SU-DHL-6 (cell line): ENCODE measurements around the gene LILRA5.
"Not testable (repeated sequence)": the region's sequence is repeated elsewhere in the genome, so short reads cannot be mapped to it uniquely, and the experiment has no call there.

Experiments
- H2AFZ ChIP-seq: fragments of 200-600 bp; sonication (generic); 2 replicates; pipeline ENCODE4 v1.6.1; 2014; ENCODE audit warnings: low read depth, mild to moderate bottlenecking, moderate library complexity, mixed read lengths, antibody characterized with exemption, low read length; ENCODE audit not compliant: severe bottlenecking
- H3F3A ChIP-seq: fragments of 200-600 bp; shearing (Covaris generic); 2 replicates; pipeline ENCODE4 v1.6.0; 2016; ENCODE audit warnings: antibody characterized with exemption, mild to moderate bottlenecking; ENCODE audit not compliant: insufficient read depth
- H3K27ac ChIP-seq: fragments of 200-600 bp; sonication (generic); 2 replicates; pipeline ENCODE4 v1.5.1; 2016; ENCODE audit warnings: low read depth, mild to moderate bottlenecking, low read length, moderate library complexity, mixed read lengths
- H3K27me3 ChIP-seq: fragments of 200-600 bp; sonication (generic), shearing (Covaris generic); 2 replicates; pipeline ENCODE4 v1.6.0; 2014; ENCODE audit warnings: mild to moderate bottlenecking, low read length
- H3K36me3 ChIP-seq: fragments of 200-600 bp; sonication (generic); 2 replicates; pipeline ENCODE4 v1.6.1; 2014; ENCODE audit warnings: mild to moderate bottlenecking, low read length, mixed read lengths
- H3K4me2 ChIP-seq: fragments of 300-600, 200-600 bp; shearing (Covaris generic), sonication (generic); 2 replicates; pipeline ENCODE4 v1.6.0; 2014; ENCODE audit warnings: low read length, low read depth, mild to moderate bottlenecking; ENCODE audit not compliant: poor library complexity, severe bottlenecking
- H3K4me3 ChIP-seq: fragments of 200-600 bp; sonication (generic); 2 replicates; pipeline ENCODE4 v1.5.1; 2014; ENCODE audit warnings: antibody characterized with exemption, low read length, mild to moderate bottlenecking, mixed read lengths; ENCODE audit not compliant: insufficient read depth, poor library complexity, severe bottlenecking
- H3K79me2 ChIP-seq: fragments of 200-600 bp; sonication (generic); 2 replicates; pipeline ENCODE4 v1.6.1; 2014; ENCODE audit warnings: mild to moderate bottlenecking, low read length, moderate library complexity; ENCODE audit not compliant: insufficient read depth
- H3K9ac ChIP-seq: fragments of 200-600 bp; sonication (generic); 2 replicates; pipeline ENCODE4 v1.7.0; 2014; ENCODE audit warnings: mild to moderate bottlenecking, low read length
- H3K9me2 ChIP-seq: fragments of 200-600 bp; sonication (generic); replicated peaks from 2 replicates; pipeline ENCODE4 v1.6.1; 2014; ENCODE audit warnings: low read length; ENCODE audit not compliant: insufficient read depth
- H3K9me3 ChIP-seq: fragments of 200-600 bp; sonication (generic); 2 replicates; pipeline ENCODE4 v1.6.1; 2014; ENCODE audit warnings: low read length, mixed read lengths; ENCODE audit not compliant: insufficient read depth
- H4K20me1 ChIP-seq: fragments of 200-600 bp; sonication (generic); 2 replicates; pipeline ENCODE4 v1.6.1; 2014; ENCODE audit warnings: low read depth, mild to moderate bottlenecking, antibody characterized with exemption, low read length, moderate library complexity, mixed read lengths
- CTCF ChIP-seq: fragments of 200-600 bp; sonication (generic); IDR thresholded peaks from one replicate; pipeline ENCODE4 v1.5.1; 2017; ENCODE audit warnings: antibody characterized with exemption, mild to moderate bottlenecking, low read length, moderate library complexity; ENCODE audit not compliant: insufficient read depth, poor library complexity, severe bottlenecking
- EZH2phosphoT487 ChIP-seq: fragments of 200-600 bp; sonication (generic), shearing (Covaris generic); conservative IDR thresholded peaks from 2 replicates; pipeline ENCODE4 v1.6.1; 2018; ENCODE audit warnings: mild to moderate bottlenecking, antibody characterized with exemption, low read length, moderate library complexity, mixed read lengths

LILRA5 gene

GRCh38 chr19:54332149-54332548 lies 19.2 kb upstream of the LILRA5 start:
- no peak overlapping the region for H3K4me3 ChIP-seq
- no peak for TF ChIP-seq EZH2phosphoT487
- TF ChIP-seq CTCF: no peak
- no peaks in the 10 kb centered on the region for H3K9me3 ChIP-seq
- no peaks in the 10 kb centered on the region for H3K79me2 ChIP-seq
- no peak overlapping the region for H2AFZ ChIP-seq
- H3K36me3 ChIP-seq: no peaks in the 10 kb centered on the region
- H3K4me2 ChIP-seq: no peak overlapping the region
- no peak overlapping the region for H3K9ac ChIP-seq
- H3K27ac ChIP-seq: no peak overlapping the region
- H3F3A ChIP-seq: no peaks in the 10 kb centered on the region
- H3K27me3 ChIP-seq: no peaks in the 10 kb centered on the region
- no peaks in the 10 kb centered on the region for H3K9me2 ChIP-seq
- no peaks in the 10 kb centered on the region for H4K20me1 ChIP-seq

GRCh38 chr19:54331626-54332025 lies 18.7 kb upstream of the LILRA5 start:
- TF ChIP-seq EZH2phosphoT487 (no peak), CTCF (no peak)
- no peak overlapping the region for H2AFZ ChIP-seq
- no peak overlapping the region for H3K4me3 ChIP-seq
- no peaks in the 10 kb centered on the region for H3F3A ChIP-seq
- H3K9ac ChIP-seq: no peak overlapping the region
- H3K9me2 ChIP-seq: no peaks in the 10 kb centered on the region
- no peaks in the 10 kb centered on the region for H3K36me3 ChIP-seq
- H3K27ac ChIP-seq: no peak overlapping the region
- no peaks in the 10 kb centered on the region for H3K9me3 ChIP-seq
- no peaks in the 10 kb centered on the region for H3K79me2 ChIP-seq
- H4K20me1 ChIP-seq: no peaks in the 10 kb centered on the region
- no peaks in the 10 kb centered on the region for H3K27me3 ChIP-seq
- no peak overlapping the region for H3K4me2 ChIP-seq

- no peak overlapping the region for H3K4me2 ChIP-seq
- H2AFZ ChIP-seq: no peak overlapping the region
- H3K27me3 ChIP-seq: no peaks in the 10 kb centered on the region
- H3F3A ChIP-seq: no peaks in the 10 kb centered on the region
- no peaks in the 10 kb centered on the region for H4K20me1 ChIP-seq
- no peaks in the 10 kb centered on the region for H3K9me3 ChIP-seq
- H3K27ac ChIP-seq: no peak overlapping the region
- no peak for TF ChIP-seq CTCF
- TF ChIP-seq EZH2phosphoT487: no peak
- H3K36me3 ChIP-seq: no peaks in the 10 kb centered on the region
- H3K9me2 ChIP-seq: no peaks in the 10 kb centered on the region
- no peak overlapping the region for H3K9ac ChIP-seq
- H3K79me2 ChIP-seq: no peaks in the 10 kb centered on the region
- H3K4me3 ChIP-seq: no peak overlapping the region
These were observed 16.7 kb upstream of the LILRA5 start for GRCh38 chr19:54329476-54330165.

GRCh38 chr19:54328781-54329180 lies 15.8 kb upstream of the LILRA5 start:
- not testable (repeated sequence) for H3K27me3 ChIP-seq, H3F3A ChIP-seq, H3K79me2 ChIP-seq, H3K9ac ChIP-seq, H3K9me3 ChIP-seq, H4K20me1 ChIP-seq, H3K36me3 ChIP-seq, H3K27ac ChIP-seq, H3K4me3 ChIP-seq, H3K9me2 ChIP-seq, H3K4me2 ChIP-seq, H2AFZ ChIP-seq
